ENCODE measurements around the gene PSD2. TPM values are rescaled to one million over a fixed set of nuclear protein-coding genes. Genes with fewer than 3 reads are reported as not detected.

PSD2 gene
- total and polyA plus RNA-seq, 4 donors: 0.05 TPM; not detected in 3

DNA sequence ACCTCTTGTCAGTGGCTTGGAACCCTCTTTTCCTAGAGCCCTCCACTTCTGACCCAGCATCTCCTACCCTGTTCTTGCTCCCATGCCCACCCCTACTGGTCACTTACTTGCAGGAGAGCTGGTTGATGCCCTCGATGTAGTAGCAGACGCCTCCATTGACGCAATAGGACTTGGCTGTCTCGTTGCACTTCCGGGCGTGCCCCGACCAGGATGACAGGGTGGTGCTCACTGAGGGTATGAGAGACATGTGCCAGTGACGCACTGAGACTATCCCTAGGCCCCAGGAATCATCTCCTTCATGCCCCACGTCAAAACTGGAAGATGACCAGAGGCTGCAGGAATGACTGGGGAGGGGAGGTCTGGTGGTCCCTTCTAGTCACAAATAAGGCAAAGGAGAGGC is 76.0 kb downstream of the PSD2 start:
- WGBS: 85% methylated on average over 9 of the region's 9 CpGs
- TF ChIP-seq NR2F2 (IDR thresholded peaks at IDR 0.05) (no peak), RAD21 (IDR thresholded peaks at IDR 0.05) (no peak), CTCF (IDR thresholded peaks at IDR 0.05; ENCODE audit: low read depth, low read length, missing input control) (no peak), ZBTB33 (IDR thresholded peaks at IDR 0.05) (no peak)
- no peak overlapping the region for H3K27ac ChIP-seq (ENCODE audit: low read depth in 1 of 2, low read length in 2 of 2)
- no peaks in the 10 kb centered on the region for H3K36me3 ChIP-seq (ENCODE audit: control insufficient read depth in 4 of 4, insufficient read depth in 3 of 4, low read depth in 1 of 4, low read length in 3 of 4)
- no peak overlapping the region for H3K4me3 ChIP-seq (ENCODE audit: low read depth in 1 of 3, low read length in 3 of 3)
- no peak overlapping the region for H3K9ac ChIP-seq (ENCODE audit: low read depth in 1 of 2, low read length in 2 of 2)
- no peaks in the 10 kb centered on the region for H3K9me3 ChIP-seq (ENCODE audit: control insufficient read depth in 4 of 4, low read length in 3 of 4)
- no peak for DNase-seq (ENCODE audit: low spot score)
- H3K4me1 ChIP-seq (ENCODE audit: control insufficient read depth in 4 of 4, insufficient read depth in 4 of 4, low read length in 3 of 4): no peaks in the 10 kb centered on the region
- no peaks in the 10 kb centered on the region for H3K27me3 ChIP-seq (ENCODE audit: control insufficient read depth in 4 of 4, insufficient read depth in 4 of 4, low read length in 3 of 4)

GRCh38 chr5:139872052-139872766 is 76.6 kb downstream of the PSD2 start:
- WGBS: 74% methylated on average over 9 of the region's 9 CpGs
- no peaks in the 10 kb centered on the region for H3K4me1 ChIP-seq (ENCODE audit: control insufficient read depth in 4 of 4, insufficient read depth in 4 of 4, low read length in 3 of 4)
- no peak for DNase-seq (ENCODE audit: low spot score)
- H3K9ac ChIP-seq (ENCODE audit: low read depth in 1 of 2, low read length in 2 of 2): no peak overlapping the region
- TF ChIP-seq RAD21 (IDR thresholded peaks at IDR 0.05): no peak
- no peak for TF ChIP-seq ZBTB33 (IDR thresholded peaks at IDR 0.05)
- H3K9me3 ChIP-seq (ENCODE audit: control insufficient read depth in 4 of 4, low read length in 3 of 4): no peaks in the 10 kb centered on the region
- H3K4me3 ChIP-seq (ENCODE audit: low read depth in 1 of 3, low read length in 3 of 3): no peak overlapping the region
- H3K36me3 ChIP-seq (ENCODE audit: control insufficient read depth in 4 of 4, insufficient read depth in 3 of 4, low read depth in 1 of 4, low read length in 3 of 4): no peaks in the 10 kb centered on the region
- H3K27me3 ChIP-seq (ENCODE audit: control insufficient read depth in 4 of 4, insufficient read depth in 4 of 4, low read length in 3 of 4): no peaks in the 10 kb centered on the region
- no peak overlapping the region for H3K27ac ChIP-seq (ENCODE audit: low read depth in 1 of 2, low read length in 2 of 2)

DNA sequence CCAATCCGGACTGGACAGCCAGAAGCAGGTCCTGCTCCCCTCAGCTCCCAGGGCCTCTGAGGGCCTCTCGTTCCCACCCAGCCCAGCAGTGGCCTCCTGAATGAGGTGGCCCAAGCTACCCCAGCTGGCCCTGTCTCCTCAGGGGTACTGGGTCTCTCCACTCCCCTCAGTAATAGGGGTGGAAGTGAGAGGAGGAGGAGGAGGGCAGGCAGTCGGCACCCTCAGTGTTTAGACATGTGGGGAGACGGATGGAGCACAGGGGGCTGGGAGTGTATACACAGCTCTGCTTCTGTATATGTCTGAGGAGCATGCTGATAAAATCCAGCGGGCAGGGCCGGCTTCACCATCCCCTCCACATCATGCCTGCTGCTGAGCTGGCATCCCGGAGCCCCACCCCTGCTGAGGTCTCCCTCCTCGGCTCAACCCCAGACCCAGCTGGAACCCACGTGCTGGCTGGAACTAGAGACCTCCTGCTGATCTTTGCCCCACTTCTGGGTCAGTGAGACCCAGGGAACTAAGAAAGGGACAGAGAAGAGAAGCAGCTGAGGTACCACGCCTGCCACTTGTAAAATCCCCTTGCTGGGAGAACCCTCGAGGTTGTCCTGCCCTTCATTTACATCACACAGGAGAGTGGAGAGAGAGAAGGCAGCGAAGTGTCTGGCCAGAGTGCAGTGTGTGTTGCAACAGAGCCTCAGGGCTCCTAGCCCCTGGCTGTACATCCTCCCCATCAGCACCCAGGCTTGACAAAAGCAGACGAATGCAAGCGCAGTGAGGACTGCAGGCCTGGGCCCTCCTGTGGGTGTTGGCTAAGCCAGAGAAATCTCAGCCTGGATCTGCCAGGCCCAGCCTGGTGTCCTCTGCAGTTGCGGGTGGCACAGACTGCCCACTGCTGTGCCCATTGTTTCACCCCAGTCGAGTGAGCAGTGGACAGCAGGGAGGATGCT is 77.5 kb downstream of the PSD2 start:
- Histone ChIP-seq H3K36me3 (ENCODE audit: control insufficient read depth in 4 of 4, insufficient read depth in 3 of 4, low read depth in 1 of 4, low read length in 3 of 4) (no peaks in the 10 kb centered on the region), H3K27me3 (ENCODE audit: control insufficient read depth in 4 of 4, insufficient read depth in 4 of 4, low read length in 3 of 4) (no peaks in the 10 kb centered on the region), H3K4me1 (ENCODE audit: control insufficient read depth in 4 of 4, insufficient read depth in 4 of 4, low read length in 3 of 4) (no peaks in the 10 kb centered on the region), H3K9me3 (ENCODE audit: control insufficient read depth in 4 of 4, low read length in 3 of 4) (no peaks in the 10 kb centered on the region), H3K4me3 (ENCODE audit: low read depth in 1 of 3, low read length in 3 of 3) (no peak overlapping the region), H3K9ac (ENCODE audit: low read depth in 1 of 2, low read length in 2 of 2) (no peak overlapping the region), H3K27ac (ENCODE audit: low read depth in 1 of 2, low read length in 2 of 2) (no peak overlapping the region)
- DNase-seq (ENCODE audit: low spot score): no peak
- 61% methylated on average over 16 of the region's 16 CpGs for WGBS
- no peak for TF ChIP-seq FOXA1 (IDR thresholded peaks at IDR 0.05)
- TF ChIP-seq, protein P1, sequence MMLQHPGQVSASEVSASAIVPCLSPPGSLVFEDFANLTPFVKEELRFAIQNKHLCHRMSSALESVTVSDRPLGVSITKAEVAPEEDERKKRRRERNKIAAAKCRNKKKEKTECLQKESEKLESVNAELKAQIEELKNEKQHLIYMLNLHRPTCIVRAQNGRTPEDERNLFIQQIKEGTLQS (IDR thresholded peaks at IDR 0.05): no peak
- TF ChIP-seq GABPA (IDR thresholded peaks at IDR 0.05 in 1 of 2, conservative IDR thresholded peaks at IDR 0.05 in 1 of 2): no peak
- no peak for TF ChIP-seq RXRA (IDR thresholded peaks at IDR 0.05)
- TF ChIP-seq RAD21 (IDR thresholded peaks at IDR 0.05): no peak
- no peak for TF ChIP-seq HNF4G (IDR thresholded peaks at IDR 0.05)
- no peak for TF ChIP-seq SP1 (IDR thresholded peaks at IDR 0.05)
- no peak for TF ChIP-seq TAF1 (conservative IDR thresholded peaks at IDR 0.05)
- TF ChIP-seq, protein P2, sequence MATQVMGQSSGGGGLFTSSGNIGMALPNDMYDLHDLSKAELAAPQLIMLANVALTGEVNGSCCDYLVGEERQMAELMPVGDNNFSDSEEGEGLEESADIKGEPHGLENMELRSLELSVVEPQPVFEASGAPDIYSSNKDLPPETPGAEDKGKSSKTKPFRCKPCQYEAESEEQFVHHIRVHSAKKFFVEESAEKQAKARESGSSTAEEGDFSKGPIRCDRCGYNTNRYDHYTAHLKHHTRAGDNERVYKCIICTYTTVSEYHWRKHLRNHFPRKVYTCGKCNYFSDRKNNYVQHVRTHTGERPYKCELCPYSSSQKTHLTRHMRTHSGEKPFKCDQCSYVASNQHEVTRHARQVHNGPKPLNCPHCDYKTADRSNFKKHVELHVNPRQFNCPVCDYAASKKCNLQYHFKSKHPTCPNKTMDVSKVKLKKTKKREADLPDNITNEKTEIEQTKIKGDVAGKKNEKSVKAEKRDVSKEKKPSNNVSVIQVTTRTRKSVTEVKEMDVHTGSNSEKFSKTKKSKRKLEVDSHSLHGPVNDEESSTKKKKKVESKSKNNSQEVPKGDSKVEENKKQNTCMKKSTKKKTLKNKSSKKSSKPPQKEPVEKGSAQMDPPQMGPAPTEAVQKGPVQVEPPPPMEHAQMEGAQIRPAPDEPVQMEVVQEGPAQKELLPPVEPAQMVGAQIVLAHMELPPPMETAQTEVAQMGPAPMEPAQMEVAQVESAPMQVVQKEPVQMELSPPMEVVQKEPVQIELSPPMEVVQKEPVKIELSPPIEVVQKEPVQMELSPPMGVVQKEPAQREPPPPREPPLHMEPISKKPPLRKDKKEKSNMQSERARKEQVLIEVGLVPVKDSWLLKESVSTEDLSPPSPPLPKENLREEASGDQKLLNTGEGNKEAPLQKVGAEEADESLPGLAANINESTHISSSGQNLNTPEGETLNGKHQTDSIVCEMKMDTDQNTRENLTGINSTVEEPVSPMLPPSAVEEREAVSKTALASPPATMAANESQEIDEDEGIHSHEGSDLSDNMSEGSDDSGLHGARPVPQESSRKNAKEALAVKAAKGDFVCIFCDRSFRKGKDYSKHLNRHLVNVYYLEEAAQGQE (IDR thresholded peaks at IDR 0.05): no peak
- no peak for TF ChIP-seq JUND (IDR thresholded peaks at IDR 0.05)
